Right ventricle myocardium inferior (tissue), 1 donor: ENCODE measurements around the gene GALNT1. TPM values are rescaled to one million over a fixed set of nuclear protein-coding genes. Genes with fewer than 3 reads are reported as not detected.

Experiments used
- ATAC-seq: fragments of 200-7000 bp; cut with Tn5 transposase; one replicate; pipeline ENCODE4 v1.9.1; 2020; ENCODE audit warnings: mild to moderate bottlenecking, moderate library complexity
- DNase-seq: peaks from one replicate; pipeline ENCODE4 v3.0.0; 2021; ENCODE audit errors: missing footprints
- intact Hi-C: fragments of 100-400 bp; cut with DNase I; formaldehyde crosslinking; loops from one replicate; pipeline ENCODE4 v1.11.0; 2022
- total RNA-seq: library from RNA; stranded (reverse); fragmentation: NEBNext Ultra II Directional; extraction: Animal tissue kit (Norgen Biotek cat#: 25700); gene quantifications from one replicate; pipeline ENCODE4 v1.2.1, GENCODE V29; 2021
- donor health status: DM: no; HTN: yes; CAD: no; lungs with severe emphysema.

GALNT1 gene
- total RNA-seq, 1 donor from 2014 or later = 53.2 TPM

GRCh38 chr18:35642802-35643201 lies 61.3 kb downstream of the GALNT1 start:
- intact Hi-C loops = no loop called here
- DNase-seq (no peak), ATAC-seq (no peak)

GRCh38 chr18:35646449-35646848 lies 64.9 kb downstream of the GALNT1 start:
- intact Hi-C loops = no loop called here
- DNase-seq (no peak), ATAC-seq (no peak)

- intact Hi-C loops = no loop called here
- no peak for DNase-seq
- no peak for ATAC-seq
These were observed 72.0 kb downstream of the GALNT1 start for GRCh38 chr18:35653392-35654135.

- intact Hi-C loops = no loop called here
- no peak for ATAC-seq
- DNase-seq = no peak
These were observed 76.6 kb downstream of the GALNT1 start for GRCh38 chr18:35658112-35658511.

- ATAC-seq (no peak), DNase-seq (no peak)
- intact Hi-C loops = no loop called here
These were observed 80.1 kb downstream of the GALNT1 start for GRCh38 chr18:35661483-35662146.

- ATAC-seq = no peak
- intact Hi-C loops = no loop called here
- no peak for DNase-seq
These were observed 80.9 kb downstream of the GALNT1 start for GRCh38 chr18:35662293-35663062.

GRCh38 chr18:35671966-35672603 lies 90.5 kb downstream of the GALNT1 start:
- ATAC-seq = no peak
- DNase-seq = no peak
- intact Hi-C loops = no loop called here

GRCh38 chr18:35672897-35673296 lies 91.4 kb downstream of the GALNT1 start:
- no peak for DNase-seq
- intact Hi-C loops = no loop called here
- ATAC-seq = no peak

- DNase-seq = no peak
- intact Hi-C loops = no loop called here
- no peak for ATAC-seq
These were observed 92.1 kb downstream of the GALNT1 start for GRCh38 chr18:35673682-35674081.

- intact Hi-C loops = no loop called here
- DNase-seq (no peak), ATAC-seq (no peak)
These were observed 98.6 kb downstream of the GALNT1 start for GRCh38 chr18:35680139-35680551.

- no peak for ATAC-seq
- intact Hi-C loops = no loop called here
- DNase-seq = no peak
These were observed 100.8 kb downstream of the GALNT1 start for GRCh38 chr18:35682281-35682867.

- DNase-seq = no peak
- intact Hi-C loops = no loop called here
- ATAC-seq = no peak
These were observed 101.5 kb downstream of the GALNT1 start for GRCh38 chr18:35683021-35683420.

- no peak for ATAC-seq
- intact Hi-C loops = no loop called here
- DNase-seq = no peak
These were observed 107.2 kb downstream of the GALNT1 start for GRCh38 chr18:35688757-35689156.

- DNase-seq (no peak), ATAC-seq (no peak)
- intact Hi-C loops = loop anchor here (10.0 kb wide), 2 partner anchors 195 to 275 kb away; partner anchors contain the start of gene INO80C
These were observed 108.2 kb downstream of the GALNT1 start for GRCh38 chr18:35689728-35690127.

GRCh38 chr18:35691625-35692024 lies 110.1 kb downstream of the GALNT1 start:
- ATAC-seq (no peak), DNase-seq (no peak)
- intact Hi-C loops = loop anchor here (10.0 kb wide), 2 partner anchors 197 to 277 kb away; partner anchors contain the start of gene INO80C

GRCh38 chr18:35692866-35693265 lies 111.3 kb downstream of the GALNT1 start:
- ATAC-seq (no peak), DNase-seq (no peak)
- intact Hi-C loops = loop anchor here (10.0 kb wide), 2 partner anchors 198 to 278 kb away; partner anchors contain the start of gene INO80C

- DNase-seq = no peak
- intact Hi-C loops = loop anchor here (10.0 kb wide), 2 partner anchors 199 to 279 kb away; partner anchors contain the start of gene INO80C
- no peak for ATAC-seq
These were observed 112.3 kb downstream of the GALNT1 start for GRCh38 chr18:35693829-35694228.

GRCh38 chr18:35694808-35695207 lies 113.3 kb downstream of the GALNT1 start:
- no peak for DNase-seq
- intact Hi-C loops = loop anchor here (10.0 kb wide), 2 partner anchors 200 to 280 kb away; partner anchors contain the start of gene INO80C
- no peak for ATAC-seq
